A549 (cell line): Measurements from ENCODE around the gene MACC1. TPM values are rescaled to one million over a fixed set of nuclear protein-coding genes. Genes with fewer than 3 reads are reported as not detected.
"Not testable (repeated sequence)": the region's sequence is repeated elsewhere in the genome, so short reads cannot be mapped to it uniquely, and the experiment has no call there.

Source experiments
- ATAC-seq, 2 experiments: fragments of 200-7000 bp in 1 of 2; fragments of >200 bp in 1 of 2; cut with Nextera tagmentation in 1 of 2; cut with Tn5 transposase in 1 of 2; 3 replicates each; pipeline versions ENCODE4 v1.8.0 to v1.9.1; 2018 to 2020; ENCODE audit warnings: mild to moderate bottlenecking in 1 of 2, moderate library complexity in 1 of 2
- CTCF ChIA-PET: fragments of 300-600 bp; sonication (Branson Sonifier 250); formaldehyde crosslinking; extraction: SDS; loops from one replicate; lab custom pipeline; 2021; ENCODE audit warnings: antibody characterized with exemption, inconsistent platforms; lab: Yijun Ruan, JAX
- POLR2A ChIA-PET: fragments of 350-600 bp; formaldehyde crosslinking; extraction: SDS; loops from one replicate; lab custom pipeline; 2021; ENCODE audit warnings: antibody characterized with exemption, inconsistent platforms; lab: Yijun Ruan, JAX
- DNase-seq, 2 experiments: peaks; one replicate each; pipeline versions ENCODE4 v3.0.0 to v3.0.0-alpha.2; 2011 to 2016; ENCODE audit warnings: low read depth in 1 of 2, low spot score in 1 of 2
- FAIRE-seq: peaks from 2 replicates; lab custom pipeline; 2011; peaks lifted over from hg19 to GRCh38; lab: Jason Lieb, UNC
- H3K27ac ChIP-seq, 2 experiments: fragments of >200 bp; sonication (Bioruptor Twin); formaldehyde crosslinking; 3 replicates each; pipeline ENCODE4 v1.5.1; 2016 to 2017
- H3K4me1 ChIP-seq: fragments of >200 bp; sonication (Bioruptor Twin); formaldehyde crosslinking; 3 replicates; pipeline ENCODE4 v1.6.1; 2016
- H3K4me2 ChIP-seq: fragments of >200 bp; sonication (Bioruptor Twin); formaldehyde crosslinking; 3 replicates; pipeline ENCODE4 v1.6.1; 2016
- H3K4me3 ChIP-seq: fragments of >200 bp; sonication (Bioruptor Twin); formaldehyde crosslinking; 3 replicates; pipeline ENCODE4 v1.5.1; 2016
- H3K9me3 ChIP-seq: fragments of >200 bp; sonication (Bioruptor Twin); formaldehyde crosslinking; 3 replicates; pipeline ENCODE4 v1.6.1; 2016
- CBX2 ChIP-seq: fragments of 200-600 bp; sonication (generic); IDR thresholded peaks from 2 replicates; pipeline ENCODE4 v1.6.1; 2016; ENCODE audit warnings: low read depth, mild to moderate bottlenecking, borderline replicate concordance
- CHD2 ChIP-seq: fragments of 150-350 bp; IDR thresholded peaks from 2 replicates; pipeline ENCODE4 v1.6.1; 2014; ENCODE audit warnings: low read length; ENCODE audit not compliant: partially characterized antibody
- FOSL2 ChIP-seq, 2 experiments: fragments of 450-650 bp in 1 of 2; fragments of >200 bp in 1 of 2; sonication (Bioruptor Twin) in 1 of 2; formaldehyde crosslinking; IDR thresholded peaks; 2 replicates each; pipeline versions ENCODE4 v1.5.0 to v1.6.1; 2016 to 2020; ENCODE audit warnings: mild to moderate bottlenecking in 1 of 2, moderate library complexity in 1 of 2
- FOXS1 ChIP-seq: fragments of 250-450 bp; sonication (Bioruptor Pico); IDR thresholded peaks from 2 replicates; pipeline ENCODE4 v1.5.0; 2020; ENCODE audit warnings: mild to moderate bottlenecking, moderate library complexity
- GATA3 ChIP-seq: IDR thresholded peaks from 2 replicates; pipeline ENCODE4 v1.6.1; 2012; ENCODE audit warnings: borderline replicate concordance
- HDAC2 ChIP-seq: fragments of 200-600 bp; sonication (generic); IDR thresholded peaks from 2 replicates; pipeline ENCODE4 v1.6.1; 2016
- HEYL ChIP-seq: fragments of 250-450 bp; sonication (Bioruptor Pico); IDR thresholded peaks from 2 replicates; pipeline ENCODE4 v1.8.0; 2021; ENCODE audit warnings: mild to moderate bottlenecking, moderate library complexity
- HOXB5 ChIP-seq: fragments of 250-450 bp; sonication (Bioruptor Pico); IDR thresholded peaks from 2 replicates; pipeline ENCODE4 v1.5.0; 2020; ENCODE audit warnings: mild to moderate bottlenecking, moderate library complexity
- MYC ChIP-seq: IDR thresholded peaks from 2 replicates; pipeline ENCODE4 v1.6.1; 2012; ENCODE audit warnings: mild to moderate bottlenecking, inconsistent platforms, low read length, improper control_type of control experiment, borderline replicate concordance
- NR3C1 ChIP-seq: fragments of >200 bp; sonication (Bioruptor Twin); formaldehyde crosslinking; IDR thresholded peaks from 3 replicates; pipeline ENCODE4 v1.6.1; 2017
- RAD21 ChIP-seq, 2 experiments: fragments of >200 bp in 1 of 2; sonication (Bioruptor Twin) in 1 of 2; formaldehyde crosslinking in 1 of 2; IDR thresholded peaks in 1 of 2; conservative IDR thresholded peaks in 1 of 2; 2 replicates in 1 of 2; 3 replicates in 1 of 2; pipeline ENCODE4 v1.6.1; 2012 to 2018; ENCODE audit warnings: inconsistent platforms in 1 of 2
- REST ChIP-seq: fragments of 200-600 bp; sonication (generic); IDR thresholded peaks from 2 replicates; pipeline ENCODE4 v1.6.1; 2016; ENCODE audit warnings: antibody characterized with exemption, mild to moderate bottlenecking, moderate library complexity
- SMC3 ChIP-seq: fragments of >200 bp; sonication (Bioruptor Twin); formaldehyde crosslinking; IDR thresholded peaks from 3 replicates; pipeline ENCODE4 v1.6.1; 2018; ENCODE audit warnings: inconsistent platforms
- TP53 ChIP-seq: fragments of 250-450 bp; sonication (Bioruptor Pico); IDR thresholded peaks from 2 replicates; pipeline ENCODE4 v1.5.0; 2021; ENCODE audit warnings: mild to moderate bottlenecking, moderate library complexity
- ZNF302 ChIP-seq: fragments of 250-450 bp; sonication (Bioruptor Pico); IDR thresholded peaks from 2 replicates; pipeline ENCODE4 v1.9.0; 2021; ENCODE audit warnings: inconsistent platforms, mild to moderate bottlenecking, moderate library complexity
- WGBS: methylation state at CpG from one replicate; pipeline ENCODE4 v1.1.6; 2017; ENCODE audit errors: missing lambda C conversion rate; 5-methylcytosine and 5-hydroxymethylcytosine counted together
- polyA plus RNA-seq, 4 experiments: library from polyadenylated mRNA; depleted of rRNA in 3 of 4; stranded (reverse); fragments of >200 nt; fragmentation: RNase III in 1 of 4; extraction: RNeasy Plus Mini Kit Qiagen cat#74134 plus additional on column Dnase treatment in 1 of 4; gene quantifications; 2 replicates in 3 of 4; 3 replicates in 1 of 4; pipeline ENCODE4 v1.2.3, GENCODE V29; 2011 to 2017
- TF ChIP-seq, protein P1 (sequence below): IDR thresholded peaks from 2 replicates; pipeline ENCODE4 v1.6.1; 2012
- TF ChIP-seq, protein P2 (sequence below): IDR thresholded peaks from 2 replicates; pipeline ENCODE4 v1.6.1; 2012; ENCODE audit warnings: low read depth, borderline replicate concordance
- TF ChIP-seq, protein P3 (sequence below): fragments of 250-450 bp; sonication (Bioruptor Pico); IDR thresholded peaks from 2 replicates; pipeline ENCODE4 v1.5.0; 2020; ENCODE audit warnings: low read depth, mild to moderate bottlenecking, moderate library complexity

Gene MACC1
- polyA plus RNA-seq, 2 of the 4 experiments (the other 2 are of a cell fraction) = 0.01 TPM; not detected in 1

- FAIRE-seq, POLR2A ChIA-PET: not testable (repeated sequence)
These were observed 94.4 kb downstream of the MACC1 start for GRCh38 chr7:20122653-20123316.

GRCh38 chr7:20122073-20122472, 95.1 kb downstream of the MACC1 start:
- WGBS = 77% methylated on average over 6 of the region's 6 CpGs
- DNase-seq (no peak), ATAC-seq (no peak), FAIRE-seq (no peak)
- TF ChIP-seq, protein P1, sequence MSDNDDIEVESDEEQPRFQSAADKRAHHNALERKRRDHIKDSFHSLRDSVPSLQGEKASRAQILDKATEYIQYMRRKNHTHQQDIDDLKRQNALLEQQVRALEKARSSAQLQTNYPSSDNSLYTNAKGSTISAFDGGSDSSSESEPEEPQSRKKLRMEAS = no peak
- TF ChIP-seq HOXB5 (CRISPR knock-in tag) = no peak
- TF ChIP-seq REST = no peak
- no peak for TF ChIP-seq FOSL2 (IDR thresholded peaks at IDR 0.05)
- no peak for TF ChIP-seq FOSL2 (CRISPR knock-in tag; IDR thresholded peaks at IDR 0.05)
- TF ChIP-seq, protein P2, sequence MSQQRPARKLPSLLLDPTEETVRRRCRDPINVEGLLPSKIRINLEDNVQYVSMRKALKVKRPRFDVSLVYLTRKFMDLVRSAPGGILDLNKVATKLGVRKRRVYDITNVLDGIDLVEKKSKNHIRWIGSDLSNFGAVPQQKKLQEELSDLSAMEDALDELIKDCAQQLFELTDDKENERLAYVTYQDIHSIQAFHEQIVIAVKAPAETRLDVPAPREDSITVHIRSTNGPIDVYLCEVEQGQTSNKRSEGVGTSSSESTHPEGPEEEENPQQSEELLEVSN = no peak
- no peak for TF ChIP-seq SMC3
- no peak for TF ChIP-seq NR3C1
- TF ChIP-seq, protein P3, sequence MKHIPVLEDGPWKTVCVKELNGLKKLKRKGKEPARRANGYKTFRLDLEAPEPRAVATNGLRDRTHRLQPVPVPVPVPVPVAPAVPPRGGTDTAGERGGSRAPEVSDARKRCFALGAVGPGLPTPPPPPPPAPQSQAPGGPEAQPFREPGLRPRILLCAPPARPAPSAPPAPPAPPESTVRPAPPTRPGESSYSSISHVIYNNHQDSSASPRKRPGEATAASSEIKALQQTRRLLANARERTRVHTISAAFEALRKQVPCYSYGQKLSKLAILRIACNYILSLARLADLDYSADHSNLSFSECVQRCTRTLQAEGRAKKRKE (CRISPR knock-in tag) = no peak
- TF ChIP-seq CBX2 = no peak
- TF ChIP-seq FOXS1 (CRISPR knock-in tag) = no peak
- TF ChIP-seq MYC = no peak
- TF ChIP-seq ZNF302 (CRISPR knock-in tag) = no peak
- no peak for TF ChIP-seq RAD21 (conservative IDR thresholded peaks at IDR 0.05 in 1 of 2, IDR thresholded peaks at IDR 0.05 in 1 of 2)
- TF ChIP-seq TP53 (CRISPR knock-in tag) = no peak
- TF ChIP-seq GATA3 = no peak
- no peak for TF ChIP-seq HDAC2
- TF ChIP-seq HEYL (CRISPR knock-in tag) = no peak
- TF ChIP-seq CHD2 = no peak
- Histone ChIP-seq H3K9me3 (no peaks in the 10 kb centered on the region), H3K4me3 (no peak overlapping the region), H3K4me1 (no peaks in the 10 kb centered on the region), H3K4me2 (no peak overlapping the region), H3K27ac (no peak overlapping the region)
- POLR2A ChIA-PET = no interaction called here
- CTCF ChIA-PET = no interaction called here

More at GRCh38 chr7:20122653-20123316, 94.4 kb downstream of the MACC1 start:
- ATAC-seq, DNase-seq, H3K4me2 ChIP-seq, CTCF ChIA-PET, H3K4me3 ChIP-seq, H3K9me3 ChIP-seq, H3K27ac ChIP-seq, H3K4me1 ChIP-seq: not testable (repeated sequence)
- 72% methylated on average over 16 of the region's 16 CpGs for WGBS
